SKM-1 treated with dmso at 0.1 percent for 144 hours (cell line): ENCODE data around the gene TCL1B.
"Not testable (repeated sequence)": the region's sequence is repeated elsewhere in the genome, so short reads cannot be mapped to it uniquely, and the experiment has no call there.

Source experiments
- DNase-seq: peaks from one replicate; lab custom pipeline; 2025; ENCODE audit not compliant: unreplicated experiment; lab: John Stamatoyannopoulos, UW

Gene TCL1B

GRCh38 chr14:95685978-95686922 lies at the start of gene TCL1B:
Gene TCL1B, plus strand, starts transcription at chr14:95686426. Its CDS starts 42 bp downstream, at chr14:95686468.
- DNase-seq: no peak

- DNase-seq: no peak
Observed at GRCh38 chr14:95644981-95645380, 41.2 kb upstream of the TCL1B start.

DNA sequence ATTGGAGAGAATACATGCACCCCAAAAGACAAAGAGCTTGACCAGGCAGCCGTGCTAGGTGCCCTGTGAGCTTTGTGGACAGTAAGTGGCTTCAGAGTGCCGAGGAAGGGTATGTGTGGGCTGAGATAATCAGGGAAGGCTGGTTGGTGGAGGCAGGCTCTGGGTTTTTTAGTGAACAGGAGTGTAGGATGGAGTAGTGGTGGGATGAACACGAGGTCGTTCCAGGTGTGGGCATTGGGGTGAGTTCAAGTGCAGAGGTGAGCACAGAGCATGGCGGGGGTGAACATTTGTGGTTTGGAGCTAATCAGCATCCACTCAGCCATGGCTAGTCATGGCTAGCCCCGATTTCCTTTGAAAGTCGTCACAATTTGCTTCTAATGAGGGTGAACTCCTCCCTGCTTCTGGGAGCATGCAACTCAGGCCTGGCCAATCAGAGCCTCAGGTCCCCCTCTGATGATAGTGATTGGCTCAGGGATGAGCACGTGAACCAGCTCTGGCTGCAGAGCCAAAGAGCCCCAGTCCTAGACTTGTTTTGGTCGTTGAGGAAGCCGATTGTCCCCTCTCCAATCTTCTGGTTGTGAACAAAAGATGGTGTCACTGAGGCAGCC lies 40.7 kb upstream of the TCL1B start:
- no peak for DNase-seq

GRCh38 chr14:95647926-95648325 lies 38.3 kb upstream of the TCL1B start:
- DNase-seq: no peak

GRCh38 chr14:95649230-95649629 lies 37.0 kb upstream of the TCL1B start:
- DNase-seq: no peak

DNA sequence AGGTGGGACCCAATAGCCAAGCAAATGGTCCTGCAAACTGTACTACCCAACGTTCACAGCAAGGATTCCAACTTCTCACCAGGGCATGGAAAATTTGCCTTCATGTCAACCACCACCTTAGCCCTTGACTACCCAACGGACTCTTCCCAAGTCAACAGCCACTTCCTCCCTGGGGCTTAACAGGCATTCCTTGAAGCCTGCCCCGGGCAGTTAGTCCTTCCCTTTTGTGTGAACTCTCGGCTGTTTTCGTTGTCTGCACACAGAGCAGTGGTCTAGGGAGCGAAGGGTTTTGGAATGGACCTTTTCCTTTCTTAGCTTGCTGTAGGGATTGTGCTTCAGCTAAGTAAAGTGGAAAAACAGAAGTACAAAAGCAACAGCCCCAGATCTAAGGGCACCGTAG lies 35.2 kb upstream of the TCL1B start:
- no peak for DNase-seq

GRCh38 chr14:95651821-95652583 lies 34.2 kb upstream of the TCL1B start:
- no peak for DNase-seq

- no peak for DNase-seq
Observed at GRCh38 chr14:95652690-95653089, 33.5 kb upstream of the TCL1B start.

DNA sequence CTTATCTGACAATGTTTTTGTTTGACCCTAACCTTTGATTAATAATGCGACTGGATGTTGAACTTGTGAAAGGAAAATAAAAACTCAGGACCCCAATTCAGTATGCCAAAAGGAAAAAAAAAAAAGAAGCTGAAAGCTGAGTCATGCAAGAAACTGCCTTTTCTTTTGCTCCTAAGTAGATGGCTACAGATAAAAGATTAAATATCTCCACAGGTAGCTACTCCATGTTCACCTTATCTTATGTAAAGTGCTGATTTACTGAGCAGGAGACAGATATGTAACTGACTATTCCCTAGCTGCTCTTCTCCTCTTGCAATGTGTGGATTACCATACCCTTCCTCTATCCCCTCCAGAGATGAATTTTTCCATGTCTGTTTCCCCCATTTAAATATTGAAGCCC lies 30.8 kb upstream of the TCL1B start:
- no peak for DNase-seq

DNA sequence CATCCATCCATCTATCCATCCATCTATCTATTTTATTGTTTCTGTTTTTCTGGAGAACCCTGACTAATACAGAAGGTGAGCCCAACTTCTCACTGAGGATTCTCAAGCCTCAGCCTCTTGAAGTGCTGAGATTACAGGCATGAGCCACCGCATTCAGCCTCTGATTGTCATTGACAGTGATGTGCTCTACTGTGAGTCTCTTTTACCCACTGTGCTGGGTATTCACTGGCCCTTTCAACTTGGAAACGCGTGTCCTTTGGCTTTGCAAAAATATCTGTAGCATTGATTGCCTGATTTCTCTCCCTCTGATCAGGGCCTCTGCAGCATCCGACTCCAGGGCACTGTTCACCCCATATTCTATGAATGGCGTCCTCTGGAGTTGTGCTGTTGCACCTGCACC lies 29.6 kb upstream of the TCL1B start:
- DNase-seq: no peak

DNA sequence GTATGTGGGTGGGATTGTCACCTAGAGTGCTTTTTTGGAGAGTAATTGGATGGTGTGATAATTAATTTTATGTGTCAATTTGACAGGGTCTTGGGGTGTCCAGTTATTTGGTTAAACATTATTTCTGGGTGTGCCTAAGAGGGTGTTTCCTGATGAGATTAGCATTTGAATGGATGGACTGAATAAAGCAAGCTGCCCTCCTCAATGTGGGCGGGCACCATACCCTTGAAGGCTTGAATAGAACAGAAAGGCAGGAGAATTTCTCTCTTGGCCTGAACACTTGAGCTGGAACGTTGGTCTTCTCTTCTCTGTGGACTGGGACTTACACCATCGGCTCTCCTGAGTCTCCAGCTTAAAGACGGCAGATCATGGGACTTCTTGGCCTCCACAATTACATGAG lies 28.8 kb upstream of the TCL1B start:
- no peak for DNase-seq

GRCh38 chr14:95659293-95659989 lies 26.8 kb upstream of the TCL1B start:
- DNase-seq: no peak

GRCh38 chr14:95659990-95660385 lies 26.2 kb upstream of the TCL1B start:
- no peak for DNase-seq

- no peak for DNase-seq
Observed at GRCh38 chr14:95660651-95661515, 25.3 kb upstream of the TCL1B start.

DNA sequence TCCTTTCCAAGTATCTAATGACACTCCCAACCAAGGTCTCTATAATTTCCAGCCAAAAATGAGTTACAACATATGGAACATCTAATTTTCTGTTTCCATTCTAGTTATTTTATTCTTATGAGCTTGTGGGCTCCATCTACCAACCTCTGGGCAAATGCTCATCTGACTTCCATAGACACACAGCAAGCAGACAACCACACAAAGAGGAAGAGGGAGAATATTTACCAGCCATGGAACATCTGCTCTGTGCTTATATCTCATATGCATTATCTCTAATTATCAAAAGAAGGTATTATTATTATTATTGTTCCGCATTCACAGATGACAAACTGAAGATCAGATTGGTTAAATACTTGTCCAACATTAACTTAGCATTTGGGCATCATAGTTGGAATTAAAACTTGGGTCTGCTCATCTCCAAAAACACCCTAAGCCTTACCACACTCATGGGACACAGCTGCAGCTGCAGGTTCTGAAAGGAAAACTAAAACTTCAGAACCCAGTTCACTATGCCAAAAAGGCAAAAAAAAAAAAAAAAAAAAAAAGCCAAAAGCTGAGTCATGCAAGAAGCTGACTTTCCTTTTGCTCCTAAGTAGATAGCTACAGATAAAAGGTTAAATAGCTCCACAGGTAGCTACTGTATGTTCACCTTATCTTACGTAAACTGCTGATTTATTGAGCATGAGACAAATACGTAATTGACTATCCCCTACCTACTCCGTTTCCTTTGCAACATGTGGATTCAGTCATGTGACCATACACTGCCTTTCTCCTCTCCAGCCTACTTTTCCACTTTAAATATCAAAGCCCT lies 23.6 kb upstream of the TCL1B start:
- no peak for DNase-seq

DNA sequence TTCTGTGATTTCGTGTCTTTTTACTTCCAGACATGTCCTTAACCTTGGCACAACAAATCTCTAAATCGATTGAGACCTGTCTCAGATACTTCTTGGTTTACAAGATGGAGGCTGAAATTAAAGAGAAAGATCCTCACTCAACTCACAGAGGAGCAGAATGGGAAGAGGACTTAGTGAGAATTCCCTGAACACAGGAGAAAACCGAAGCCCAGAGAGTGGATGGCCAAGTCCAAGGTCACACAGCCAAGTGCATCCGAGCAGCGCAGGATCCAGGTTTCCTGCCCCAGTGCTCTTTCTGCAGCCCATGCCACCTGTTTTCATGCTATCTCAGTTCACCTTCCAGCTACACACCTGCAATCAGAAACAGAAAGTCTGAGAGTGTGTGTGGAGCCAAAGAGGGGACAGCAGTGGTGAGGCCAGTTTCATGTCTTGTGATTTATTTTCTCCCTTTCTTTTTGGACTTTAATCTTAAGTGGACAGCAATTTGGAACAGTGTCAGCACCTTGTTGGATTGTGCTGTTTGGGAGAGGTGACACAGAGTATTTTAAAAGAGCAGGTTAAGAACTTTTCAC lies 22.9 kb upstream of the TCL1B start:
- DNase-seq: no peak

DNA sequence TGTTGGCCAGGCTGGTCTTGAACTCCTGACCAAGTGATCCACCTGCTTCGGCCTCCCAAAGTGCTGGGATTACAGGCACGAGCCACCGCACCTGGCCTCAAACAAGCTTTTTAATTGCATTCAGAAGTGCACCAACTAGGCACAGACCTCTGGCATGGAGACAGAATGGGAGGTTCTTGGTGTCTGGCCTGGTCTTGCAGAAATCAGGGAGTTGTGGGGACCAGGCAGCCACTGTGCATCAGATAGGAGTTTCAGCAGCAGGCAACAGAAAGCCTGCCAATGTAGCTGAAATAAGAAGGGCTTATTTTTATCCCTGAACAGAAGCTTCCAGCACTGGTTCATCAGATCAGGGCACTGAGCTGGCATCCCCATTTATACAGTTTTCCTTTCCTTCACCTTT lies 22.2 kb upstream of the TCL1B start:
- no peak for DNase-seq

- DNase-seq: no peak
Observed at GRCh38 chr14:95664546-95664945, 21.7 kb upstream of the TCL1B start.

DNA sequence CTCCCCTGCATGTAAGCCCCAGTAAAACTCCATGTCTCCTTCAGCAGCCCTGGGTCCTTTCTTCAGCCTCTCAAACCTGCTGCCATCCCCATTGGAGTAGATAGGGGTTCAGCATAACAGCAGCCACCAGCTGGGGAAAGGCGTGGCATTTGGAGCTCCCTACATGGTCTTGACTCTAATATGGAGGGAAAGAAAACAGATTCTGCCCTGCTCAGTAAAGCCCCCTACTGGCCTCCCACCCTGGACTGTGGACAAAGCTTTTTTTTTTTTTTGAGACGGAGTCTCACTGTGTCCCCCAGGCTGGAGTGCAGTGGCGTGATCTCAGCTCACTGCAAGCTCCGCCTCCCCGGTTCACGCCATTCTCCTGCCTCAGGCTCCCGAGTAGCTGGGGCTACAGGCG lies 20.7 kb upstream of the TCL1B start:
- not testable (repeated sequence) for DNase-seq
